HG03159 (cell line): Measurements from ENCODE around the gene PACSIN2.
"Not testable (repeated sequence)": the region's sequence is repeated elsewhere in the genome, so short reads cannot be mapped to it uniquely, and the experiment has no call there.

Experiments
- ATAC-seq: cut with Tn5 transposase; IDR thresholded peaks from one replicate; pipeline ENCODE4 v1.9.1; 2021; ENCODE audit warnings: mild to moderate bottlenecking, moderate library complexity; ENCODE audit not compliant: unreplicated experiment

The PACSIN2 gene

GRCh38 chr22:42929838-42930155, 85.2 kb downstream of the PACSIN2 start:
- ATAC-seq, result no peak

- no peak for ATAC-seq
Observed at GRCh38 chr22:42928969-42929837, 85.7 kb downstream of the PACSIN2 start.

- ATAC-seq, result no peak
Observed at GRCh38 chr22:42927966-42928365, 87.0 kb downstream of the PACSIN2 start.

GRCh38 chr22:42926768-42927167, 88.2 kb downstream of the PACSIN2 start:
- ATAC-seq, result no peak

GRCh38 chr22:42926104-42926503, 88.8 kb downstream of the PACSIN2 start:
- no peak for ATAC-seq

GRCh38 chr22:42925598-42925997, 89.4 kb downstream of the PACSIN2 start:
- ATAC-seq, result no peak

- ATAC-seq, result not testable (repeated sequence)
Observed at GRCh38 chr22:42925031-42925430, 89.9 kb downstream of the PACSIN2 start.

- ATAC-seq, result no peak
Observed at GRCh38 chr22:42924436-42924835, 90.5 kb downstream of the PACSIN2 start.

GRCh38 chr22:42922374-42923191, 92.4 kb downstream of the PACSIN2 start:
- ATAC-seq, result no peak

GRCh38 chr22:42920101-42920820, 94.7 kb downstream of the PACSIN2 start:
- no peak for ATAC-seq

- ATAC-seq, result no peak
Observed at GRCh38 chr22:42919199-42919598, 95.8 kb downstream of the PACSIN2 start.

GRCh38 chr22:42918500-42918899, 96.4 kb downstream of the PACSIN2 start:
- ATAC-seq, result no peak

GRCh38 chr22:42917358-42917757, 97.6 kb downstream of the PACSIN2 start:
- not testable (repeated sequence) for ATAC-seq

GRCh38 chr22:42915980-42916765, 98.8 kb downstream of the PACSIN2 start:
- no peak for ATAC-seq

- ATAC-seq, result no peak
Observed at GRCh38 chr22:42914511-42915076, 100.4 kb downstream of the PACSIN2 start.

GRCh38 chr22:42913874-42914510, 101.0 kb downstream of the PACSIN2 start:
- no peak for ATAC-seq

- ATAC-seq, result no peak
Observed at GRCh38 chr22:42912059-42912458, 102.9 kb downstream of the PACSIN2 start.

GRCh38 chr22:42910221-42910942, 104.6 kb downstream of the PACSIN2 start:
- ATAC-seq, result no peak
